Measurements from ENCODE around the gene GP1BB. TPM values are rescaled to one million over a fixed set of nuclear protein-coding genes. Genes with fewer than 3 reads are reported as not detected.

GP1BB gene
- total RNA-seq, 2 donors from 2014 or later: not detected

- no peaks in the 10 kb centered on the region for H3K36me3 Mint-ChIP-seq
- H3K9me3 Mint-ChIP-seq: no peaks in the 10 kb centered on the region
- no peak overlapping the region for H3K27ac Mint-ChIP-seq
- DNase-seq (ENCODE audit: low spot score in 2 of 2) (no peak), ATAC-seq (no peak)
Observed at GRCh38 chr22:19742160-19743066, 19.1 kb downstream of the GP1BB start.

- H3K27ac Mint-ChIP-seq: no peak overlapping the region
- no peaks in the 10 kb centered on the region for H3K36me3 Mint-ChIP-seq
- DNase-seq (ENCODE audit: low spot score in 2 of 2): no peak
- no peaks in the 10 kb centered on the region for H3K9me3 Mint-ChIP-seq
- ATAC-seq: no peak
Observed at GRCh38 chr22:19743081-19743480, 19.7 kb downstream of the GP1BB start.

DNA sequence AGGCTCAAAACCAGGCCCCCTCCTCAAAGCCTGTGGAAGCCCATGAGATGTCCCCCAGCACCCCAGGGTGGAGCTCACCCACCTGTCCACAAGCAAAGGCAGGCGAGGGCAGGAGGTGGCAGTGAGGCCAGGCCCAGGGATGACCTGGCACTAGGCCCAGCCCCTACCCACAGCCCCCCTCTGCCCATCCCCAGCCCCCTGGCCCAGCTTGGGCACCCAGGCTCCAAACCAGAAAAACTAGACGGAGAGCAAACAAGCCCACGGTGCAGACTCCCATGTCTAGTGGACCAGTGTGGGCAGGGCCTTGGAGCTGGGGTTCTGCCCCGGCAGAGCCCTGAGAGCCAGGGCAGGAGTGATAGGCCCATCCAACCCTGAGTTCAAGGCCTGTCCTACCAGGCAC is 20.3 kb downstream of the GP1BB start:
- no peaks in the 10 kb centered on the region for H3K9me3 Mint-ChIP-seq
- DNase-seq (ENCODE audit: low spot score in 2 of 2) (no peak), ATAC-seq (no peak)
- no peak overlapping the region for H3K27ac Mint-ChIP-seq
- H3K36me3 Mint-ChIP-seq: no peaks in the 10 kb centered on the region

DNA sequence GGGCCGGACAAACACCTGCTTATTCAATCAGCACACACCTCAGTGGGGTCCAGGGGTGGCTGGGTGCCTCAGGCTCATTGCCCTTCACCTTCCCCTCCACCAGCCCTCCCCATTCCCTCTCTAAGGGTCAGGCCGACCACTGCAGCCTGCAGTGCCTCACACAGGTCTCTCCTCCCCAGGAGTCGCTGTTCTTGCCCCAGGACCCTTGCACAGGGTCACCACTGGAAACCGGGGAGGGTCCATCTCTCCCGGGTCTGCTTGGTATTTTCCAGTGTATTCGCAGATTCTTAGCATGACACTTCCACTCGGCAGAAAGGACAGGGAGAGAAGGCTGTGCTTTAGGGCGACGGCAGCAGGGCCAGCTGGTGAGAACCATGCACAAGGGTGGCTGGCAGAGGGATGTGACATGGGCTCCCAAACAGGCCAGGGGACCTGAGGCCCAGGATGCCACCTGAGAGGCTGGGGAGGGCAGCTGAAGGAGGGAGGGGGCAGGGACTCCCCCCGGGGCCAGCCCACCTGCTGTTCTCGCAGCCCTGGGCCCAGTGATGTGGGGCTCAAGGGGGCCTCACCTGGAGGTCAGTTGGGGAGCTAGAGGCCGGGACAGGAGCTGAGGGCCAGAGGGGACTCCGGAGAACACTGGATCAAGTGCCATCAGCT is 21.1 kb downstream of the GP1BB start:
- ATAC-seq (no peak), DNase-seq (ENCODE audit: low spot score in 2 of 2) (no peak)
- Mint-ChIP-seq H3K27ac (no peak overlapping the region), H3K36me3 (no peaks in the 10 kb centered on the region), H3K9me3 (no peaks in the 10 kb centered on the region)

- Mint-ChIP-seq H3K9me3 (no peaks in the 10 kb centered on the region), H3K36me3 (no peaks in the 10 kb centered on the region), H3K27ac (no peak overlapping the region)
- DNase-seq (ENCODE audit: low spot score in 2 of 2): no peak
- no peak for ATAC-seq
Observed at GRCh38 chr22:19745155-19746101, 22.1 kb downstream of the GP1BB start.

GRCh38 chr22:19746726-19747125 is 23.4 kb downstream of the GP1BB start:
- no peaks in the 10 kb centered on the region for H3K9me3 Mint-ChIP-seq
- ATAC-seq: no peak
- DNase-seq (ENCODE audit: low spot score in 2 of 2): no peak
- H3K27ac Mint-ChIP-seq: no peak overlapping the region
- no peaks in the 10 kb centered on the region for H3K36me3 Mint-ChIP-seq

DNA sequence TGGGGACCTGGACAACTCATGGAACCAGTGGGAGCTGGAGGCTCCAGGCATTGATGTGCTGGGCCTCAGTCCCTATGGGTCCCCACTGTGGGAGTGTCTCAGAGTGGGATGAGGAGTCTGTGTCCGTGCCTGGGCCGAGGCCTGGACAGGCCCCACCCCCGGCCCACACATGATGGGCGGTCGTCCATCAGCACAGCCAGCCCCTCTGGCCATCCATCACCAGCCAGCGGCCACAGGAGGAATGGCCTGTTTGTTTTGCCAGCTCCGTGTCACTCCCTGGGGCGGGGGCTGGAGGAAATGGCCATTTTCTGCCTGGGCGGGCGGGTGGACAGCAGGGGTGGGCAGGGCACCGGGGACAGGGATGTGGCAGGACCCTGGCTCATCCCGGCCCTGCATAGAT is 24.2 kb downstream of the GP1BB start:
- ATAC-seq: no peak
- H3K9me3 Mint-ChIP-seq: no peaks in the 10 kb centered on the region
- DNase-seq (ENCODE audit: low spot score in 2 of 2): no peak
- no peaks in the 10 kb centered on the region for H3K36me3 Mint-ChIP-seq
- no peak overlapping the region for H3K27ac Mint-ChIP-seq

GRCh38 chr22:19748139-19748538 is 24.8 kb downstream of the GP1BB start:
- Mint-ChIP-seq H3K9me3 (no peaks in the 10 kb centered on the region), H3K27ac (no peak overlapping the region), H3K36me3 (no peaks in the 10 kb centered on the region)
- DNase-seq (ENCODE audit: low spot score in 2 of 2): no peak
- ATAC-seq: no peak

GRCh38 chr22:19748991-19749664 is 25.8 kb downstream of the GP1BB start:
- H3K27ac Mint-ChIP-seq: no peak overlapping the region
- ATAC-seq (no peak), DNase-seq (ENCODE audit: low spot score in 2 of 2) (no peak)
- no peaks in the 10 kb centered on the region for H3K36me3 Mint-ChIP-seq
- no peaks in the 10 kb centered on the region for H3K9me3 Mint-ChIP-seq

DNA sequence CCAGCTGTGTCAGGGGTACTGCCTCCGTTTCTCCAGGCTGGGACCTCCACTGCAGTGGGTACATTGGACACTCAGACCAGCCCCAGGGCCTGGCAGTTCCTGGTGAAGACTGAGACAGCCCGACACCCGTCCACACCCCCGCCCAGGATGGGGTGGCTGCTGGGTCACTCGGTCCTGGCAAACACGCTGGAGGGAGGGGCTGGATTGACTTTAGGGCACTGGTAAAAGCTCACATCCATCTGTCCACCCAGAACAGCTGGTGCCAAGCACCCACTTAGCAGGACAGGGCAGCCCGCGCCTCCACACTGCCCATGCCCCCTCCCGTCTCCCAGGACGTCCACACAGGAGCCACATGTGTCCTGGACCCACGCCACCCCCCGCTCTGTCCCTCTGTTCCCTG is 26.5 kb downstream of the GP1BB start:
- Mint-ChIP-seq H3K36me3 (no peaks in the 10 kb centered on the region), H3K27ac (no peak overlapping the region), H3K9me3 (no peaks in the 10 kb centered on the region)
- no peak for ATAC-seq
- no peak for DNase-seq (ENCODE audit: low spot score in 2 of 2)

DNA sequence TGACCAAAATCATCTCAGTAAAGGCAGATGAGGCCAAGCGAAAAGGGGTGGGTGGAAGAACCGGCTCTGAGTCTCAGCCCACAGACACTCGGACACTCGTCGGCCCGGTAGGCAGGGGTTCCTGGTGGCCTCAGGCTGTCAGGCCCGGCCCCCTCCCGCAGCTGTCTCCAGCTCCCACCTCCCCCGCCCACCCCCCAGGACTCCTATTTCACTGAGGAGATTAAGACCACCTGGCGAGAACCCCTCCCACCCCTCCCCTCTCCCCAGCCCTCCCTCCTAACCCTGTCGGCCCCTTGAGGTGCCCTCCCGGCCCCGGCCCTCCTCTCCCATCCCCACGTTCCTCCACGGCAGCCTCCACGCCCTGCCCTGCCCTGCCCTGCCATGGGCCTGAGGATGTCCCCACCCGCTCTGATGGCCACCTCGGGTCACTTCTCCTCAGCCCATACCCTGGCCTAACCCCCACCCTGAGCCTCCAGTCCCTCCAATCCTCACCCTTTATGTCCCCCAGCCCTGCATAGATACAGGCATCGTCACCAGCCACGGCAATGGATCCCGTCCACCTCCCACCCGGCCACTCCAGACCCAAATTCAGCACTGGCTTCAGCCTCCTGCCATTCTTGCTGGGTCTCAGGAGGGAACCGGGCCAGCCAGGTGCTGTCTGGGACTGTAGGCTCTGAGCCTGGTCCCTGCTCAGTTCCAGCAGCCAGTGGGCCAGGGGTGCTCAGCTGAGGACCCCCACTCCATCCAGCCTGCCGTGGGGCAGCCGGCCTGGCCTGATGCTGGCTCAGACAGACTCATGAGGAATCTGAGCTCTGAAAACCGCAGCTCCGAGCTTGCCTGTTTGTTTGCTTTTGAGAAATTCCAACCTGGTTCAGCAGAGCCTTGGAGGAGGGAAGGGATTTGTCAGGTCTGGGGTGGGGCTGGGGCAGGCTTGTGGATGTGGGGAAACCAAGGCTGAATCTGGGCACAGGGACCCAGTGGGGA is 27.5 kb downstream of the GP1BB start:
- ATAC-seq (no peak), DNase-seq (ENCODE audit: low spot score in 2 of 2) (no peak)
- H3K36me3 Mint-ChIP-seq: no peaks in the 10 kb centered on the region
- H3K9me3 Mint-ChIP-seq: no peaks in the 10 kb centered on the region
- H3K27ac Mint-ChIP-seq: no peak overlapping the region

DNA sequence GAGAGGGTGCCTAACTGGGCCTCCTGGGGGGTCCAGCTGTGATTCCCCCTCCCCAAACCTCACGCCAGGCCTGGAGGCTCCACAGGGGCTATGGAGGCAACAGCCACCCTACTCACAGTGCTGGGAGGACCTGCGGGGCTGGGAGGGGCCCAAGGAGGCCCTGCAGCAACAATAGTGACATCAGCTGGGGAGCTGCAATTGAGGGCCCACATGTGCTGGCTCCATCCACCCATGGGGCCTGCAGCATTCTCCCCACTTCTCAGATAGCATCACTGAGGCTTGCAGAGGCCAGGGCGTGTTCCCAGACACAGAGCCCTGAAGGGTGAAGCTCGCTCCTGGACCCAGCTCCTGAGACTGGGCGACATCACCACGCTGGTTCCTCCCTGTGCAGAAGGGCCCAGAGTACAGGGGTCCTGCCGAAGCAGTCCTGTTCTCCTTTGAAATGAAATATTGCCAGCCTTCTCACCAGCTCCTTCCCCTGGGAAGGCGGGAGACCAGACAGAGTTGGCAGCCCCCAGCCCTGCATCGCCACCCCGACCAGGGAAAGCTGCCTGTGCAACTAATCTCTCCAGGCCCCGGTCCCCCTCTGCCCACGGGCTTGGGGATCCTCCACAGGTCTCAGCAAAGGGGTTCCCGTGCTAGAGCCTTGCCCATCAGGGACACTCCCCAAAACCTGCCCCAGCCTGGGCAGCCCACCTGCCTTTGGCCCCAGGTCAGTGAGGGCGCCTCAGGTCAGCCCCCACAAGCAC is 28.3 kb downstream of the GP1BB start:
- no peaks in the 10 kb centered on the region for H3K9me3 Mint-ChIP-seq
- no peaks in the 10 kb centered on the region for H3K36me3 Mint-ChIP-seq
- ATAC-seq (no peak), DNase-seq (ENCODE audit: low spot score in 2 of 2) (no peak)
- H3K27ac Mint-ChIP-seq: no peak overlapping the region

GRCh38 chr22:19753090-19753842 is 29.9 kb downstream of the GP1BB start:
- H3K9me3 Mint-ChIP-seq: no peaks in the 10 kb centered on the region
- ATAC-seq (no peak), DNase-seq (ENCODE audit: low spot score in 2 of 2) (no peak)

GRCh38 chr22:19753996-19754700 is 30.8 kb downstream of the GP1BB start:
- ATAC-seq: no peak
- Mint-ChIP-seq H3K27ac (no peak overlapping the region), H3K9me3 (no peaks in the 10 kb centered on the region), H3K36me3 (no peaks in the 10 kb centered on the region)
- DNase-seq (ENCODE audit: low spot score in 2 of 2): no peak

More at GRCh38 chr22:19753090-19753842, 29.9 kb downstream of the GP1BB start:
- no peak overlapping the region for H3K27ac Mint-ChIP-seq
- H3K36me3 Mint-ChIP-seq: no peaks in the 10 kb centered on the region
